HL-60 (cell line): ENCODE data around the gene GADD45G.

Source experiments
- CTCF ChIP-seq: IDR thresholded peaks from one replicate; pipeline ENCODE4 v1.5.1; 2011; ENCODE audit warnings: low read length, control low read depth, inconsistent platforms; ENCODE audit not compliant: insufficient read depth
- GABPA ChIP-seq: IDR thresholded peaks from 2 replicates; pipeline ENCODE4 v1.6.1; 2012; ENCODE audit warnings: low read depth
- POLR2AphosphoS5 ChIP-seq: IDR thresholded peaks from 2 replicates; pipeline ENCODE4 v1.6.1; 2012; ENCODE audit warnings: low read depth
- REST ChIP-seq: IDR thresholded peaks from 2 replicates; pipeline ENCODE4 v1.6.1; 2012; ENCODE audit warnings: low read depth; ENCODE audit not compliant: insufficient replicate concordance

GRCh38 chr9:89595646-89596045 is 9.2 kb upstream of the GADD45G start:
- TF ChIP-seq POLR2AphosphoS5 (no peak), CTCF (no peak), REST (no peak), GABPA (no peak)
